NOMO-1 treated with DMSO at 0.1 percent for 48 hours (cell line): ENCODE data around the gene OR2AP1.
"Not testable (repeated sequence)": the region's sequence is repeated elsewhere in the genome, so short reads cannot be mapped to it uniquely, and the experiment has no call there.

ENCODE experiments used
- DNase-seq: peaks from one replicate; lab custom pipeline; 2025; ENCODE audit not compliant: unreplicated experiment; lab: John Stamatoyannopoulos, UW

Gene OR2AP1

GRCh38 chr12:55572168-55572567 is at the start of gene OR2AP1:
Gene OR2AP1 (plus strand): TSS chr12:55572468. CDS start chr12:55574415, 1,947 bp downstream.
- DNase-seq = no peak

GRCh38 chr12:55548235-55548634 is 24.0 kb upstream of the OR2AP1 start:
- DNase-seq = peak; percentile 8

- peak; percentile 61 for DNase-seq
These were observed 23.5 kb upstream of the OR2AP1 start for GRCh38 chr12:55548756-55549155.

GRCh38 chr12:55549302-55549701 is 23.0 kb upstream of the OR2AP1 start, which contains the start of gene OR6C4:
Gene OR6C4 (plus strand): TSS chr12:55549602. CDS start chr12:55551227, 1,625 bp downstream.
- no peak for DNase-seq

- no peak for DNase-seq
These were observed 18.0 kb upstream of the OR2AP1 start for GRCh38 chr12:55554296-55554695.

- DNase-seq = not testable (repeated sequence)
These were observed 2.2 kb upstream of the OR2AP1 start for GRCh38 chr12:55570060-55570459.

GRCh38 chr12:55570689-55571088 is 1.6 kb upstream of the OR2AP1 start:
- DNase-seq = not testable (repeated sequence)

GRCh38 chr12:55582066-55582465 is 9.8 kb downstream of the OR2AP1 start:
- DNase-seq = no peak

GRCh38 chr12:55585817-55586216 is 13.5 kb downstream of the OR2AP1 start:
- DNase-seq = no peak

- DNase-seq = not testable (repeated sequence)
These were observed 17.9 kb downstream of the OR2AP1 start for GRCh38 chr12:55590152-55590551.

GRCh38 chr12:55607821-55608594 is 35.7 kb downstream of the OR2AP1 start:
- DNase-seq = no peak

GRCh38 chr12:55610598-55610997 is 38.3 kb downstream of the OR2AP1 start:
- no peak for DNase-seq

- DNase-seq = no peak
These were observed 40.4 kb downstream of the OR2AP1 start for GRCh38 chr12:55612646-55613045.

GRCh38 chr12:55614764-55615163 is 42.5 kb downstream of the OR2AP1 start:
- DNase-seq = no peak

- peak; percentile 90 for DNase-seq
These were observed 47.3 kb downstream of the OR2AP1 start for GRCh38 chr12:55619354-55620138.

GRCh38 chr12:55624056-55624455 is 51.8 kb downstream of the OR2AP1 start:
- no peak for DNase-seq
